NCI-H1436 treated with DMSO at 0.1 percent for 48 hours (cell line): Measurements from ENCODE around the gene ALPL.
"Not testable (repeated sequence)": the region's sequence is repeated elsewhere in the genome, so short reads cannot be mapped to it uniquely, and the experiment has no call there.

Experiments used
- DNase-seq: peaks from one replicate; lab custom pipeline; 2025; lab: John Stamatoyannopoulos, UW

Gene ALPL

GRCh38 chr1:21509351-21510112 is at the start of gene ALPL:
Gene ALPL, plus strand, starts transcription at chr1:21509423. Its CDS starts 44,659 bp downstream, at chr1:21554082.
- DNase-seq: no peak

- not testable (repeated sequence) for DNase-seq
Observed at GRCh38 chr1:21465127-21465526, 44.1 kb upstream of the ALPL start.

- not testable (repeated sequence) for DNase-seq
Observed at GRCh38 chr1:21467946-21468345, 41.3 kb upstream of the ALPL start.

- no peak for DNase-seq
Observed at GRCh38 chr1:21468599-21468998, 40.6 kb upstream of the ALPL start.

- no peak for DNase-seq
Observed at GRCh38 chr1:21469581-21469980, 39.6 kb upstream of the ALPL start.

DNA sequence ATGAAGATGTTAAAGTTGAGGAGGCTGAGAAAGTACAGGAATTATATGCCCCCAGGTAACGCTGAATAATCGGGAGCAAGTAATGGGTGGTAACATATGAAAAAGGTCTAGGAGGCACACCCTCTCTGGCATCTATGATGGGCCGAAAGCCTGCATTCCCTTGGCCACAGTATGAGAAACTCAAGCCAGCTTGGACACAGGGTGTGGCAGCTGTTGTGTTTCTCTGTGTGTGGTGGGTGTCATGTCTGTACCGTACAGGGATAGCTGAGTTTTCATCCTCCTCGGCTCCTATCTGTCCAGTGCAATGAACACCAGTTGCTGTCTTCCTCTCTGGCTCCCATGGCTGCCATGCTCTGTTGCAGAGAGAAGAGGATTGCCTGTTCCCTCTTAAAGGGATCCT is 36.4 kb upstream of the ALPL start:
- no peak for DNase-seq

GRCh38 chr1:21478356-21478755 is 30.9 kb upstream of the ALPL start:
- DNase-seq: no peak

- DNase-seq: not testable (repeated sequence)
Observed at GRCh38 chr1:21483881-21484280, 25.3 kb upstream of the ALPL start.

- no peak for DNase-seq
Observed at GRCh38 chr1:21489146-21489545, 20.1 kb upstream of the ALPL start.

DNA sequence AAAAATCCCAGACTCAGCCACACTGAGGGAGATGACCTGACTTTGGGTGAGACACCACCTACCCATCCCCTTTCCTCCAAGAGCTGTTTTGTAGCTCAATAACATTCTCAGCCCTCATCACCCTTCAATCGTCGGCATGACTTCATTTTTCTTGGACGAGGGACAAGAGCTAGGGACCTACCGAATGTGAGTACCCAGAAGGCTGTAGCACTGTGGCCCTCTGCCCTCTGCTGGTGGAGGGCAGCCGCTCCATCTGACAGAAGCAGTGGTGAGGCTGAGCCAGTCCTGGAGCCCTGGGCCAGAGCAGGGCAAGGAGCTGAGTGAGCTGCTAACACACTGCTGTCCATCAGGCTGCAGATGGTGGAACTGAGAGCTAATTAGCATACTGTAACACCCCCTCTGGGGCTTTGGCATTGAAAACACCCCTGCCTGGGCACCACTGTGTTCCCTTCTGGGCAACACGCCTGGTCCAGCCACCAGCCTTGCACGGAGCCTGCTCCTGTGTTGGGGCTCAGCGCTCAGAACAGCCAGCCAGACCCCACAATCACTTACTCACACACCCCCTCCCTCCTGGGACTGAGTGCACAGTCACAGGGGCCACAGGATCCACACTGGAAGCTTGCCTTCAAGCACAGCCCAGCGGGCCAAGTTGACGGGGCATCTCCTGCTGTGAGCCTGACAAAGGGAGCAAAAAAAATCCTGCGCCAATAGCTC is 18.3 kb upstream of the ALPL start:
- no peak for DNase-seq

- peak; percentile 73 for DNase-seq
Observed at GRCh38 chr1:21491488-21492355, 17.5 kb upstream of the ALPL start.

DNA sequence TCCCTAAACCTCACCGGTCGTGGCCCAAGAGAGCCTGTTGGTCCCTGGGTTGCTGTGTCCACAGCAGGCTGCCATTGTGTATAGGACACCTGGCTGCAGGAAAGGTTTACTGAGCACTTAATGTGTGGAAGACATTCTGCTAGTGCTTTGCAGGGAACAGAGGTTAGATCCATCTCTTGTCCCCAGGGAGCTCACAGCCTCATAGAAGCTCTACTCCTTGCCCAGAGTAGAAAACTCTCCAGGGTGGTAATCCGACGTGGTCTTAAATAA is 16.9 kb upstream of the ALPL start:
- no peak for DNase-seq

GRCh38 chr1:21494196-21494595 is 15.0 kb upstream of the ALPL start:
- DNase-seq: no peak

GRCh38 chr1:21495225-21495820 is 13.9 kb upstream of the ALPL start:
- DNase-seq: no peak

GRCh38 chr1:21496063-21496462 is 13.2 kb upstream of the ALPL start:
- DNase-seq: no peak

GRCh38 chr1:21496886-21497285 is 12.3 kb upstream of the ALPL start:
- no peak for DNase-seq

DNA sequence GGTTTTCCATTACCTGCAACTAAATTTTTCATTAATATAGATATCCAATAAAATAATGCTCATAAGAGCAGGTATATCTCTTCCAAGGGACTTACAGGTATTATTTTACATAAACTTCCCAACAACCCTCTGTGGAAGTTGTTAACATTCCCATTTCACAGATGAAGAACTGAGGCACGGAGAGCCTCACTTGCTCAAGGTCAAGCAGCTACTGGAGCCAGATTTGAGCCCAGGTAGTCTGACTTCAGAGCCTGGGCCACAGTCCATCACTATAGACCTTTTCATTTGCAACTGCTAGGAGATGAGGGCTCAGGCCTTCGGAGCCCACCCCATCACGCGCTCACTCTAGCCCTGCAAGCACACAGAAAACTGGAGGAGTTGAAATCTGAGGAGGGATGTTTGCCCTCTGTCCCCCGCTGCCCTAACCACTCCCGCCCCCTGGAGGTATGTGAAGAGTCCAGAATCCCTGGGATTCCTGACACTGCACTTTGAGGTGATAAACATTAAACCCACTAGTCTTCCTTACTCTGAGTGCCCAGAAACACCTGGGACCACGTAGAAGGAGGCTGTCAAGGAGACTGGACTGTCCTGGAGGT is 11.7 kb upstream of the ALPL start:
- DNase-seq: no peak

DNA sequence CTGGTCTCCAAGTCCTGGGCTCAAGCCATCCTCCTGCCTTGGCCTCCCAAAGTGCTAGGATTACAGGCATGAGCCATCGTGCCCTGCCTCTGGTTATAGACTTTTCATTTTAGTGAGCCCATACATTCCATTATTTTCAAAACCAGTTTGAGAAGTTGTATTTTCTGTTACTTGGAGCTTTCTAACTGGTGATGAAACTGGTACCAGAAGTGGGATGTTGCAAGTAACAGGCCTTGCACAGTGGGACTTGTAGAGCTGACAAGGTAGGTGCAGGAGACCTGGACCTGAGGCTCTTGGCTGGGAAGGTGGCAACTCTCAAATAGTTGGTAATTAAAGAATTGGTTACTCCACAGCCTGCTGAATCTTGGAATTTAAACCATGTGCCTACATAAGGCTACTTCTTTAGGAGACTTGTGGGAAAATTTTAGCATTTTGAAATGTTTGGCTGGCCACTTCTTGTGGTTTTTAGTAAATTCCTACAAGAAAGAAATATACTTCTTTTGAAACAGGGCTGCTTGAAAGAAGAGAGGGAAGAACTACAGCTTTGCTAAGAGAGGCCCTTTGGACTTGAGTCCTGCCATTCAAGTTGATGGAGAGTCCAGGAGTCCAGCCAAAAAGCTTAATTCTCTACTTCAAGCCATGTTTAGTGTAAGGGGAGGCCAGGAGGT is 9.8 kb upstream of the ALPL start:
- no peak for DNase-seq

DNA sequence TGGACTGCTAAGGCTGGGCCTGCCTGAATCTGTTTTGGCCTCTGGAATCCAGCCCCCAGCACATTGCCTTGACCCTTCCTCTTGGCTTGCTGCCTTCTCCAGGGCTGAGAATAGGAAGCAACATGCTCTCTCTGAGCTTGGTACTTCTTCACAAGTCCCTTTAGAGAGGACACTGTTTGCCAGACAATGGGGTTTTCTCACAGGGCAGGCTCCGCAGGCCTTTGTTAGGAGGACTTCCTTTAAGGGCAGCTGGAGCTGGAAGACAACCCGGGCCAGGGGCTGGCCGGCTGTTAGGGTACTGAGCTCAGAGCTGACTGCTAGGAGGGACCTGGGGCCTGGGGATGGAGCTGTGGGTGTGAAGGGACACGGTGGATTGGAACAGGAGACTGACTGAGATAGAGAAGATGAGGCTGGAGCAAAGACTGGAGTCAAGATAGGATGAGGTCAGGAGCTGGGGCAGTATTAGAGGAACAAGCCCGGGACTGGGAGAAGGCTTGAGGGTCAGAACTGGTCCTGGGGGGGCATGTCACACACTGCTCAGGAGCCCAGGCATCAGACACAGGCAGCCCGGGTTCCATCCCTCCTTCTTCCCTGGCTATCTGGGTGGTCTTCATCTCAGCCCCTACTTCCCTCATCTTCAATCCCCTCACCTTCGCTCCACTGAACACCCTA is 5.4 kb upstream of the ALPL start:
- DNase-seq: no peak

GRCh38 chr1:21506804-21507203 is 2.4 kb upstream of the ALPL start:
- DNase-seq: no peak
